GM18870 (cell line): ENCODE results near the gene CCDC160.

Experiments
- ATAC-seq: cut with Tn5 transposase; IDR thresholded peaks from one replicate; pipeline ENCODE4 v1.9.1; 2021; ENCODE audit warnings: moderate library complexity; ENCODE audit not compliant: unreplicated experiment

Gene CCDC160

DNA sequence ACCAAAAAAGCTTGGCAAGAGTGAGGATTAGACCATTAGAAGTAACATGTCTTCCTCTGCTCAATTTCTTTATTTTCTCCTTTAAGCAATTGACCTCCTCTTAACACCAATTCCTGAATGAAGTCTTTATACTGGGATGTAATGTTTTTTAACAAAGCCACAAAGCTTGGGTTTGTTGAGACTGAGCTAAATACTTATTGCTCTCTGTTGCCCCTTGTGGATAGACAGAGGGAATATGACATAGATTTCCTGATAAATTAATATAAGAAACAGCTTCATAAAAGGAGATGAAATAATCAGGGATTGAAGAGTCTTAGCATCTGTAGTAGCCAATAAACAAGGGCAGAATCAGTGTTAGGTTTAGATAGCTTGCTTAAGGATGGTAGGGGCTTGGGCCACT is 57.6 kb downstream of the CCDC160 start:
- no peak for ATAC-seq
